Keratinocyte (primary cell): Measurements from ENCODE around the gene ANO9.

ENCODE experiments used
- EZH2 ChIP-seq: IDR thresholded peaks from one replicate; pipeline ENCODE4 v1.6.1; 2012; ENCODE audit warnings: inconsistent platforms, mild to moderate bottlenecking, low read length, moderate library complexity
- TF ChIP-seq, protein P1 (sequence below), 3 experiments: IDR thresholded peaks in 1 of 3; conservative IDR thresholded peaks in 1 of 3; optimal IDR thresholded peaks in 1 of 3; 2 replicates in 2 of 3; 3 replicates in 1 of 3; pipeline versions ENCODE3 to v1.5.1; 2011; ENCODE audit warnings: low read length in 3 of 3, mild to moderate bottlenecking in 3 of 3, moderate library complexity in 2 of 3, control low read depth in 1 of 3, inconsistent platforms in 1 of 3; ENCODE audit not compliant: insufficient read depth in 2 of 3; ENCODE audit errors: extremely low read depth in 1 of 3

DNA sequence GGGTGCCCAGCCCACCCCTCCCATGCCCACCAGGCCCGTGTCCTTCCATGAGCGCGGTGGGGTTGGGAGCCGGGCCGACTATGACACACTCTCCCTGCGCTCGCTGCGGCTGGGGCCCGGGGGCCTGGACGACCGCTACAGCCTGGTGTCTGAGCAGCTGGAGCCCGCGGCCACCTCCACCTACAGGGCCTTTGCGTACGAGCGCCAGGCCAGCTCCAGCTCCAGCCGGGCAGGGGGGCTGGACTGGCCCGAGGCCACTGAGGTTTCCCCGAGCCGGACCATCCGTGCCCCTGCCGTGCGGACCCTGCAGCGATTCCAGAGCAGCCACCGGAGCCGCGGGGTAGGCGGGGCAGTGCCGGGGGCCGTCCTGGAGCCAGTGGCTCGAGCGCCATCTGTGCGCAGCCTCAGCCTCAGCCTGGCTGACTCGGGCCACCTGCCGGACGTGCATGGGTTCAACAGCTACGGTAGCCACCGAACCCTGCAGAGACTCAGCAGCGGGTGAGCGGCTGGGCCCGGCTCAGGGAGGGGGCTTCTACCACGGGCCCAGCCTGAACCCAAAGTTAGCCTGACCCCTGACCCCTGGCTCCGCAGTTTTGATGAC, 44.8 kb downstream of the ANO9 start:
- TF ChIP-seq EZH2: no peak
- TF ChIP-seq, protein P1, sequence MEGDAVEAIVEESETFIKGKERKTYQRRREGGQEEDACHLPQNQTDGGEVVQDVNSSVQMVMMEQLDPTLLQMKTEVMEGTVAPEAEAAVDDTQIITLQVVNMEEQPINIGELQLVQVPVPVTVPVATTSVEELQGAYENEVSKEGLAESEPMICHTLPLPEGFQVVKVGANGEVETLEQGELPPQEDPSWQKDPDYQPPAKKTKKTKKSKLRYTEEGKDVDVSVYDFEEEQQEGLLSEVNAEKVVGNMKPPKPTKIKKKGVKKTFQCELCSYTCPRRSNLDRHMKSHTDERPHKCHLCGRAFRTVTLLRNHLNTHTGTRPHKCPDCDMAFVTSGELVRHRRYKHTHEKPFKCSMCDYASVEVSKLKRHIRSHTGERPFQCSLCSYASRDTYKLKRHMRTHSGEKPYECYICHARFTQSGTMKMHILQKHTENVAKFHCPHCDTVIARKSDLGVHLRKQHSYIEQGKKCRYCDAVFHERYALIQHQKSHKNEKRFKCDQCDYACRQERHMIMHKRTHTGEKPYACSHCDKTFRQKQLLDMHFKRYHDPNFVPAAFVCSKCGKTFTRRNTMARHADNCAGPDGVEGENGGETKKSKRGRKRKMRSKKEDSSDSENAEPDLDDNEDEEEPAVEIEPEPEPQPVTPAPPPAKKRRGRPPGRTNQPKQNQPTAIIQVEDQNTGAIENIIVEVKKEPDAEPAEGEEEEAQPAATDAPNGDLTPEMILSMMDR (optimal IDR thresholded peaks at IDR 0.05 in 1 of 3, IDR thresholded peaks at IDR 0.05 in 1 of 3, conservative IDR thresholded peaks at IDR 0.05 in 1 of 3; ENCODE audit: extremely low read depth in 1 of 3, insufficient read depth in 2 of 3, low read length in 3 of 3): no peak
